Activated T-helper 1 cell treated with anti-CD3 and anti-CD28 coated beads, Interleukin-2, amount 50 U/mL, for 16 hours (primary cell): Measurements from ENCODE around the gene EGF.
"Not testable (repeated sequence)": the region's sequence is repeated elsewhere in the genome, so short reads cannot be mapped to it uniquely, and the experiment has no call there.

Experiments used
- DNase-seq, 2 donors: peaks; one replicate each; pipeline ENCODE4 v3.0.0-alpha.2; 2020; ENCODE audit warnings: low read depth in 1 of 2, low spot score in 1 of 2

EGF gene

GRCh38 chr4:109912706-109913595, at the start of gene EGF:
Gene EGF (plus strand): TSS chr4:109912883. CDS start chr4:109913336, 453 bp downstream.
- no peak for DNase-seq

- no peak for DNase-seq
These were observed 48.5 kb upstream of the EGF start for GRCh38 chr4:109864134-109864533.

DNA sequence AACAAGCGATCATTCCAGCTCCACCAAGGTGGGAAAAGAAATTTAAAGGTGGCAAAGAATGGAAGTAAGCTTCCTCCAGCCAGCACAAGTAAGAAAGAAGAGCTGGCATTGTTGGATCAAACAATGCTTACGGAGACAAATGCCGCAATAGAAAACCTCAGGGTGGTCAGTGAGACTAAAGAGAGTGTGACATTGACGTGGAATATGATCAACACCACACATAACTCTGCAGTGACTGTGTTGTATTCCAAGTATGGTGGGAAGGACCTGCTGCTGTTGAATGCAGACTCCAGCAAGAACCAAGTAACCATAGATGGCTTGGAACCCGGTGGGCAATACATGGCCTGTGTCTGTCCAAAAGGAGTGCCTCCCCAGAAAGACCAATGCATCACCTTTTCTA, 42.6 kb upstream of the EGF start:
- no peak for DNase-seq

DNA sequence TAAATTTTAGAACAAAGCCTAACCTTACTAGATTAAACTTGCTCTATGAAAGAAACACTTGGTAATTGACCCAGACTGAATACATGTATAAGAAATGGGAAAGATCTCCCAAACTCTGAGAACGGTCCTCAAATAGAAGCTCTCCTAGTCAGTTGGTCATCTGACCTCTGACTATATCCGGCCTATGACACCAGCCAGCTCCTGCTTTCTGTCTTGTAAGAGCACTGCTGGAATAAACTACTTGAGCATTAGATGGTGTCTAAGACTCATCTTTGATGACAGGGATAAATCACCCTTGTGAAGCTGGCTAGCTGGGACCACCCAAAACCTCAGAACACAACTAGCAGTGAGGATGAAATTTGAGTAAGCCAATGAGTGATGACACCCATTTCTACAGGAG, 40.6 kb upstream of the EGF start:
- DNase-seq = no peak

GRCh38 chr4:109872950-109873656, 39.6 kb upstream of the EGF start:
- DNase-seq = no peak

GRCh38 chr4:109873791-109874514, 38.7 kb upstream of the EGF start:
- no peak for DNase-seq

- no peak for DNase-seq
These were observed 37.6 kb upstream of the EGF start for GRCh38 chr4:109875106-109875505.

DNA sequence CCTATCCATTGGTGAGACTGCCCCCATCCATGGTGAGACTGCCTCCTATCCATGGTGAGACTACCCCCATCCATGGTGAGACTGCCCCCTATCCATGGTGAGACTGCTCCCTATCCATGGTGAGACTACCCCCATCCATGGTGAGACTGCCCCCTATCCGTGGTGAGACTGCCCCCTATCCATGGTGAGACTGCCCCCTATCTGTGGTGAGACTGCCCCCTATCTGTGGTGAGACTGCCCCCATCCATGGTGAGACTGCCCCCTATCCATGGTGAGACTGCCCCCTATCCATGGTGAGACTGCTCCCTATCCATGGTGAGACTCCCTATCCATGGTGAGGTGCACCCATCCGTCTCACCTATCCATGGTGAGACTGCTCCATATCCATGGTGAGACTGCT, 37.1 kb upstream of the EGF start:
- DNase-seq = not testable (repeated sequence)

DNA sequence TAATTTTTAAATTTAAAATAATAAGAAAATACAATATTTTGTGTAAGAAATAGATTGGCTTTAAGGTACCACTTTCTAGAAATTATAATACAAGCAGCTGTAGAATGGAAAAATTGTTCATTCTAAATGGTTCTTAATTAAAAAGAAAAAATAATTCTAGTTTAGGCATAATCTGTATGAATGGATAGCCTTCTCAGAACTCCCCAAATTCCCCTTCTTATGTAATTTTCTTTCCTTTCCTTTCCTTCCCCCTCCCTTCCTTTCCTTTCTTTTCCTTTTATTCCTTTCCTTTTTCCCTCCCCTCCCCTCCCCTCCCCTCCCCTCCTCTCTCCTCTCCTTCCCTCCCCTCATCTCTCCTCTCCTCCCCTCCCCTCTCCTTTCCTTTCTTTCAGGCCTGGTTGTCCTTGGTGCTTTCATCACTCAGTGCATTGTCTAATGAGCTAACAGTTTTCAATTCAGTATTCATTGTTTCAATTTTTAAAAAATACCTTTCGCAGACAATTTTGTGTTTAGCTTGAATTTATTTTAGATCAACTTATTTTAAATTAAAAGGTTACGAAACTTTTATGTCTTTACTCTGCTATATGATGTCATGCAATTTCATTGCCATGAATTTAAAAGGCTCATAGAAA, 35.9 kb upstream of the EGF start:
- no peak for DNase-seq

GRCh38 chr4:109877400-109877799, 35.3 kb upstream of the EGF start:
- DNase-seq = no peak

DNA sequence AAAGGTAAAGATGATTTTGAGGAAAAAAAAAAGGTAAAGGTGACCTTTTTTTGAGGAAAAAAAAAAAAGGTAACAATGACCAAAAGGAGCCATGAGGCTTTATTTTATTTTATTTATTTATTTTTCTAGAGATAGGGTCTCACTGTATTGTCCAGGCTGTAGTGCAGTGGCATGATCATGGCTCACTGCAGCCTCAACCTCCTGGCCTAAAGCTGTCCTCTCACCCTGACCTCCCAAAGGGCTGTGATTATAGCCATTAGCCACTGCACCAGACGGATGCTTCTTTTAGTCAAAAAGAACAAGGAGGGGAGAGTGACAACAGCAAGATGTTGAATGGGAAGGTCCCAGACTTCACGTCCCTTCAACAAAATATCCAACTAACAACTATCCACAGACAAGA, 34.3 kb upstream of the EGF start:
- no peak for DNase-seq

GRCh38 chr4:109879081-109879480, 33.6 kb upstream of the EGF start:
- no peak for DNase-seq

- DNase-seq = no peak
These were observed 32.9 kb upstream of the EGF start for GRCh38 chr4:109879636-109880314.

- DNase-seq = no peak
These were observed 26.4 kb upstream of the EGF start for GRCh38 chr4:109886303-109886702.

DNA sequence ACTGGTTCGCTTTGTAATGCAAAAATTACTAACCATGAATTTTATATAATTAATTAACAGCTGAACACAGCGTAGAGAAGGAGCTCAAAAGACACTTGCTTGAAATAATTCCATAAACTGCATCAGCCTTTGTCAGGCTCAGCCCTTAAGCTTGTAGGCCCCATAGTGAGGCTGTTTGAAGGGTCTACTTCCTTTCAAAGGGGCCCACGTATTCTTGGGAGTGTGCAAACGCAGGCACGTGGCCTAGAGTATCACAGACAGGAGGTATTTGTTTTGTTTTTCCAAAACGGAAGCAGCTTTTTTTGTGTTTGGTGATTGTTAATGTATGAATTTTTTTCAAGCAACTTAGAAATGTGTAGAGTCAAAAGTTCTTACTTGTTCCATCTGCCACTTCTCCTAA, 25.6 kb upstream of the EGF start:
- no peak for DNase-seq

GRCh38 chr4:109890076-109890475, 22.6 kb upstream of the EGF start:
- no peak for DNase-seq

DNA sequence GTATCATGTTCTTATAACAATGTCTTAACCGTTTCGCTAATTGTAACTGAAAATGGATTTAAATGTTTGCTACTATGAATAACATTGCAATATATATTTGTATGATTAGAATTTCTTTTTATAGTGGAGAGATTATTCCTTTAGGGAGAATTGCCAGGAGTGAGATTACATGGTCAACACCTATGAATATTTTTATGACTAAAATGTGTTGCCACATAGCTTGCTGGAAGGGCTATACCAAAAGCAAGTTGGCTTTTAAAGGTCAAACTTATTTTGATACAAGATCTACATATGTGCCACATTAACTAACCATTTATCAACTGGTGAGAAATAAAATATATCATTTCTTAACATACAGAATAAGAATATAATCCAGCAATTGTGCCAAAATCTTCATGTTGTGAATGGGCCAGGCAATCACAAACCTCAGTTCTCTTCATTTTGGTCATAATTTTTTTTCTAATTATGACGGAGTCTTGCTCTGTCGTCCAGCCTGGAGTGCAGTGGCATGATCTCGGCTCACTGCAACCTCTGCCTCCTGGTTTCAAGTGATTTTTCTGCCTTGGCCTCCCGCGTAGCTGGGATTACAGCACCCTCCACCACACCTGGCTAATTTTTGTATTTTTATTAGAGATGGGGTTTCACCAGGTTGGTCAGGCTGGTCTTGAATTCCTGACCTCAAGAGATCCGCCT, 10.0 kb upstream of the EGF start:
- no peak for DNase-seq

DNA sequence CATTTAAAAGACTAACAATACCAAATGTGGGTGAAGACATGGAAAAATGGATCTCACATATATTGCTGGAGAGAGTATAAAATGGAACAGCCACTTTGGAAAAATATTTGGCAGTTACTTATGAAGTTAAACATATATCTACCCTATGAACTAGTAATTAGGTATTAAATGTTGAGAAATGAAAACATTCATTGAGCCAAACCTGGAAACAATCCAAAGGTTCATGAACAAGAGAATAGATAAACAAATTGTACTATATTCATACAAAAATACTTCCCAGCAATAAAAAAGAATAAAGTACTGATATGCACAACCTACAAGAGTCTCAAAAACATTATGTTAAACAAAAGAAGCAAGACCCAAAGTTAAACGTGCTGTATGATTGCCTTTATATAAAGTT, 4.0 kb upstream of the EGF start:
- DNase-seq = no peak

GRCh38 chr4:109910256-109910655, 2.4 kb upstream of the EGF start:
- DNase-seq = no peak

GRCh38 chr4:109913596-109914241, 1.0 kb downstream of the EGF start:
- no peak for DNase-seq
